PFSK-1 (cell line): ENCODE results near the gene KCNQ1.

Experiments used
- POLR2AphosphoS5 ChIP-seq: IDR thresholded peaks from 2 replicates; pipeline ENCODE4 v1.6.1; 2012; ENCODE audit warnings: low read depth, mild to moderate bottlenecking, control low read depth, low read length, moderate library complexity
- TAF1 ChIP-seq: IDR thresholded peaks from 2 replicates; pipeline ENCODE4 v1.6.1; 2012; ENCODE audit warnings: low read length, control low read depth, borderline replicate concordance; ENCODE audit not compliant: insufficient read depth

- TF ChIP-seq POLR2AphosphoS5 (no peak), TAF1 (no peak)
These were observed 392.8 kb downstream of the KCNQ1 start for GRCh38 chr11:2837651-2838050.
